ENCODE results near the gene PARK7.

Gene PARK7

DNA sequence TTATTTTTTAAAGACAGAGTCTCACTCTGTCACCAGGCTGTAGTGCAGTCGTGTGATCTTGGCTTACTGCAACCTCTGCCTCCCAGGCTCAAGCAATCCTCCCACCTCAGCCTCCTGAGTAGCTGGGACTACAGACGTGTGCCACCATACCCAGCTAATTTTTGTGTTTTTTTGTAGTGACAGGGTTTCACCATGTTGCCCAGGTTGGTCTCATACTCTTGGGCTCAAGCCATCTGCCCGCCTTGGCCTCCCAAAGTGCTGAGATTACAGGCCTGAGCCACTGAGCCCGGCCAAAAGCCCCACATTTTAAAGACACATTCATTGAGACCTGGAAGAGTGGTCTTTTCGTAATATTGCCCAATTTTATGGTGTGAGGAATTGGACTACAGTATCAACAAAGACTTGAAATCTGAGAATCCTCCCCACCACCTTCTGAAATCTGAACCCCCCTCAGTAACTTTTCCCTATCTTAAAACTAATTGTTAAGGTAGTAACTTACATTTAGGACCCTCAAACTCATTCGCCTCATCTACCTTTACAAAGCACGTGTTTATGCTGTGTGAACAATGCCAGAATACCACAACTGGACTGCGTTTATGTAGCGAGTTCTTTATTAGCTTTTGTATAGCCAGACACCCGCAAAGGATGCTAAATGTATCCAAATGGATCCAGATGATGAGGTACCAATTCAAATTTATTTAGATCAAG, 61.9 kb downstream of the PARK7 start:
- no peak for DNase-seq (ENCODE audit: low spot score)
- FAIRE-seq, result no peak

DNA sequence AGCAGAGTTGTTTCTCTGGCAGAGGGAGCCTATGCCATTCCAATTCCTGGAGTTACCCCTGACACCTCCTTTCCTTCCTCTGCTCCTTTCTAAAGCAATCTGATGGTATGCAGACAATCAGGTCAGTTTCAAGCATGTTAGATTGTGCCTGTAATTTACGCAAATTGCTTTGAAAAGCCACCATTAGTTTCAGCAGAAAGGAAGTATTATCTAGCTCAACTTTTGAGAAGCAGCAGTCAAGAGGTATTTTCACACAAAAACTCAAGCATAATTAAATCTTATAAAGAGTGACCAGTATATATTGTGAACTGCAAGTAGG, 62.4 kb downstream of the PARK7 start:
- FAIRE-seq (no peak), DNase-seq (ENCODE audit: low spot score) (no peak)

DNA sequence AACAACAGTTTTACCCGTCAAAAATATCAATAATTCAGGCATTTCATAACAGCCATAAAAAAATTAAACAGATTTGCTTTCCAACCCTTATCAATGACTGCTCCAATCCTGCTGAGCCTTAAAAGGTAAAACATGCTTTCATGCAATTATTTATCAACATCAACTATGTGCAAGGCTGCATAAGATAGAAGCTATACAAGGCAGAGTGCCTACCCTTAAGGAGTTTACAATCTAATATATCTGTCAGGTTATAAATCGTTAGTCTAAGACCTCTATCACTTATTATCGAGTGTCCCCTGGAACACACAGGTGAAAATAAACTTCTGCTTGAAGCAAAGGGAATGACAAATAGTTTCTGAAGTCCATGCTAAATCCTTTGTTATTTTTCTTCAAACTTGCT, 62.8 kb downstream of the PARK7 start:
- DNase-seq (ENCODE audit: low spot score) (no peak), FAIRE-seq (no peak)

DNA sequence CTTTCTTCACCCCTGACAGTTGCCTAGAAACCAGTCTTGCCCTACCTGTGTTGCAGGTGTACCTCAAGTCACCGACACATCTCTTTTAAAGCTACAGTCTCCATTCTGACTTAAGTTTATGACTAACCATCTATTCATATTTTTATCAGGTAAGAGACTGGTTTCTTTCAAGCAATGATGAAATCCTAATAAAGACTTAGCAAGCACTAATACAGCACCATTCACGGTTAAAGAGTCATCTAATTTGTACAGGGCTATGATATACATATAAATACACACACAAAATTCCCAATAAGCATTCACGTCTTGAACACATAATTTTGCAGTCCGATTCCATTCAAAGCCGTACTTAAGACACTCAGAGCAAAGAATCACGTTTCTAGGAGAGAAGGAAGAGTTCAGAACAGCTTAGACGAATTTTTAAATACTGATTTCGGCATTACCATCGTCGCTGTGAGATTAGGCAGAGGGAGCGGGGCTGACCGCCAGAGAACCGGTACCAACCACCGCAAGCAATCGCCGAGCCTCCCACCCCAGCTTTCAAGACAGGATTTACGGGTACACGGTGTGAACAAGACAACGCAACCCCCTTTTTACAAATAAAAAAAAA, 63.7 kb downstream of the PARK7 start:
- no peak for FAIRE-seq
- DNase-seq (ENCODE audit: low spot score), result no peak

DNA sequence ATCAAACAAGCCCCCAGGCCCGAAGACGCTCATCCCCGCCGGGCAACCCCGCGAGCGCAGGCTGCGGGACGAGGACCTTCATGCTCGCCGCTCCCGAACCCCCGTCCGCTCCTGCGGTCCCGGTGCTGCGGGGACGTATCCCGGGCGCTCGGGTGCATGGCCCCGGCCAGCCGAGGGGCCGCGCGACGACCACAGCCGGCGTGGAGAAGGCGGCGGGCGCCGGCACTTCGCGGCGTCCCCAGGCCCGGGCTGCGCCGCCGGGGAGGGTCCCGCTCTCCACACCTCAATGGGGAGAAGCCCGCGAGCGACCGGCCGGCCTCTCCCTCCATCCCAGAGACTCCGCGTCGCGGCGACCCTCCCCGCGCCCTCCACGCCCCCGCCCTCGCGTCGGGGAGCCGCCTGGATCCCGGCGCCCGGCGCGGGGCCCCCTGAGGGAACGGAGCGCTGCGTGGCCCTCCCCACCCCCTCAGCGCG, 64.2 kb downstream of the PARK7 start:
- DNase-seq (ENCODE audit: low spot score) (no peak), FAIRE-seq (no peak)

DNA sequence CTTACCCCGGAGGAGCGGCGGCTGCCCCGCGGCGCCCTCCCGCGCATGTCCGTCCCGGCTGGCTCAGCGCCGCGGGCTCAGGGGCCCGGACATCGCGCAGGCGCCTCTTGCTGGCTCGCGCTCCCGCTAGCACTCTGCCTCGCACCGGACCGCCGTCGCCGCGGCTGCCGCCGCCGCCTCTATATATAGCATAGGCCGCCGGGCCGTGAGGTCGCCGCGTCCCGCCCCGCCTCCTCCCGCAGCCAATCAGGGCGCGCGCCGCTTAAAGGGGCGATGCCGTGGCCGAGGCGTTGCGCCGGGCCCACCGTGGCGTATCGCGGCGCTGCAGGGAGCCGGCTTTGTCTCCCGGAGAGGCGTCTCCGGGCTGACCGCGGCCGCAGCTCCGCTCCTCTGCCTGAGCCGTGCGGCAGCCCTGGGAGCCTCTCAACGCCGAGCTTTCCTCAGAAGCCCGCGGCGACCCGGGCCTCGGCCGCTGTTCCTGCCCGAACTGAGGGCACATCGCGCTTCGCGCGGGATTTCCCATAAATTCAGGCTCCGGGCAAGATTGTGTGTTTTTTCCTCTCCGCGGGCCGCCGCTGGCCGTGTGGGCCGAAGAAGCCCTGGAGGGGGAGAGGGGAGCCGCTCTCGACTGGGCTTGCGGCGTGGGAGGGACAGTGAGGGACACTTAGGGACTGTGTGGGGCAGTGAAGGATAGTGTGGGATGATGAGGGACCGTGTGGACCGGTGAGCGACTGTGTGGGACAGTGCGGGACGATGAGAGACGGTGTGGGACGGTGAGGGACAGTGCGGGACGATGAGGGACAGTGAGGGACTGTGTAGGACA, 64.9 kb downstream of the PARK7 start, which contains the start of gene ERRFI1:
ERRFI1 (minus strand) TSS at position 157 of the 823 bp plus-strand sequence. CDS start 10,690 bp downstream, outside the sequence.
- DNase-seq (ENCODE audit: low spot score), result peak; percentile 91
- no peak for FAIRE-seq

DNA sequence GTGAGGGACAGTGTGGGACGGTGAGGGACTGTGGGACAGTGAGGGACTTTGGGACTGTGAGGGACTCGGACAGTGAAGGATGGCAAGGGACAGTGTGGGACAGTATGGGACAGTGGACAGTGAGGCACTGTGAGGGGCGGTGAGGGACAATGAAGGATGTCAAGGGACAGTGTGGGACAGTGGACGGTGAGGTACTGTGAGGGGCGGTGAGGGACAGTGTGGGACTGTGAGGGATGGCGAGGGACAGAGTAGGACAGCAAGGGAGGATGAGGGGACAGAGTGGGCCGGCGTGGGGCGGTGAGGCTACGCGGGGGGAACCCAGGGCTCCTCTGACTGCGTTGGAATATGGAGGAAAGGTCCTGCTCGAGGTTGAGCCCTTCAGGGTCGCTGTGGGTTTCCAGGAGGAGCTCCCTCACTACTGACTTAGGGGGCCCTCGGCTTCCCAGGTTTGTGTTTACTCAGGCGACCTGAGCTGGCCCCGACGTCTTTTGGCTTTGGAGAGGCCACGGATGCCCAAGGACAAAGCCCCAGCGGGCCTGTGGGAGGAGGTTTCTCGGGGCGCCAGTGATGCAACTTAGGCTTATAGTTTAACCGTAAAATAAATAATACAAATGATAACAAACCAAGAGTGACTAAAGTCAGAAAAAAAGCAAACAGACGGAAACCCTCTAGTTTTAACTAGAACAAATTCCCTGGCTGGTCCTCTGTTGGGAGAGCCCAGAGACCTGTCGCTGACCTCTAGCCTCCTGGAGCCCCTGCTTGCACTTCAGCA, 65.7 kb downstream of the PARK7 start:
- no peak for FAIRE-seq
- no peak for DNase-seq (ENCODE audit: low spot score)

DNA sequence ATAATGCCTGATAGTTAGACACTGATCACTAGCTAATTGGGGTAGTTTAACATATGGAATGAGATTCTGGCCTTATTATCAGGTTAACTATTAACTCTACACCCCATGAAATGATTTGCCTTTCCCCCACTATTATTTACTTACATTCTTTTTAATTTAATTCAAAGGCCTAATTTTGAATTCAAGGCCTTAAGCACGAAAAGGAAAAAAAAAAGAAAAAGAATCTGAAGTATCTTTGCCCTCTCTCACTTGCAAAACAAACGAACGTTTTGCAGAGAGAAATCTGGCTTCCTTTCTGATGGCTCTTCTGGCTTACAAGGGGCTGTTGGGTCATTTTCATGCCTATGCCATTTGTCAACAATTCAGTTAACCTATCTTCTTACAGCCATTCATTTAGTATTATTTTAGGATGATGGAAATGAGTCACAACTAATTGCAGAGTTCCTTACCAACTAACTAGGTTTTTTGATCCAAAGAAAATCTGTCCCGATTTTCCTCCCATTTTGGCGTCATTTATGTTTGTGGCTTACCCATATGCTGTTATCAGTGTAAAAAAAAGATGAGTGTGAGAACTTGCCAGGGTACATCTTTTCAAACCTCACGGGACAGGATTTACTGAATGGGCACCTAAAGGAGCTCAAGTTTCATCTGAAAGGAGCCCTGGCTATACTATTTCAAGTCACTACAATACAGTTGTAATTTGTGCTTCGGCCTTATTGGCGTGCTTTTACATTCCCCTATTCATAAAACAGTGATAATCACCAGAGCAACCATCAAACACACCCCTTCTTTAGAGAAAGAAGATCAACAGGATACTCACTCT, 66.4 kb downstream of the PARK7 start:
- DNase-seq (ENCODE audit: low spot score) (no peak), FAIRE-seq (no peak)

DNA sequence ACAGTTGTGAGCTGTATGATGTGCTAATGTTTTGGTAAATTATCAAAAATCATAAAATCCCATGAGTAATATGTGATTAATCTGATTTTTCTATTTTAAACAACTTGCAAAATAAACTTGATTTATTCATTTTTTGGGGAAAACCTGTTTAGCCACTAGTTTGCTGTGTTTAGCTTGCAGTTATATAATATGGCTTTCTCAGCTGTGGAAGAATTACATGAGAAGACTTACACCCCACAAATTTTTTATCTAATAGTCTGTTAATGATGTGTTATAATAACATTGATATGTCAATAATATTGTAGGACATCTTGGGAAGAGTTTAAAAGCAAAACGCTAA, 67.0 kb downstream of the PARK7 start:
- no peak for FAIRE-seq
- no peak for DNase-seq (ENCODE audit: low spot score)

DNA sequence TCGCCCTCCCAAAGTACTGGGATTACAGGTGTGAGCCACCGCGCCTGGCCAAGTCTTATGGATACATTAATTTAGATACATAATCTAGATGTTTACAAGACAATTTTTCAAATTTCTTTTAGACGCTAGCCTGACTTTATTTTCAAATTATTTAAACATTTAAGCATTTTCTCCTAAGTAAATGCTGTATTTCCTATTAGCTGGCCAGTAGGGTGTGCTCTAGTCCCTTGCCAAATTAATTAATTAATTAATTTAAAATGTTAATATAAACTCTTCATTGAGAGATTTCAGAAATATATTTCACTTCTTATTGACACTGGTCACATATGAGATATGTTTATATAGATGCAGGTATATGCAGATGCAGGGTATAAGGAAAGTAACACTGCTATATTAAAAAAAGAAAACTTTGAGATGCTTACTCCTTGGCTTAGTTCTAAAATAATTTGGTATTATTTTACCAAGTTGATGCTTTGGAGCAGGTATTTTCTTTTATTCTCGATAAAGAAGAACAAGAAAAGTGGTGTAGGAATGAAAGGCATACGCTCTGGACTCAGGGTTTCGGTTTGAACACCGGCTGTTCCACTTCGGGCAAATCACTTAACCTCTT, 69.8 kb downstream of the PARK7 start:
- DNase-seq (ENCODE audit: low spot score) (no peak), FAIRE-seq (no peak)

DNA sequence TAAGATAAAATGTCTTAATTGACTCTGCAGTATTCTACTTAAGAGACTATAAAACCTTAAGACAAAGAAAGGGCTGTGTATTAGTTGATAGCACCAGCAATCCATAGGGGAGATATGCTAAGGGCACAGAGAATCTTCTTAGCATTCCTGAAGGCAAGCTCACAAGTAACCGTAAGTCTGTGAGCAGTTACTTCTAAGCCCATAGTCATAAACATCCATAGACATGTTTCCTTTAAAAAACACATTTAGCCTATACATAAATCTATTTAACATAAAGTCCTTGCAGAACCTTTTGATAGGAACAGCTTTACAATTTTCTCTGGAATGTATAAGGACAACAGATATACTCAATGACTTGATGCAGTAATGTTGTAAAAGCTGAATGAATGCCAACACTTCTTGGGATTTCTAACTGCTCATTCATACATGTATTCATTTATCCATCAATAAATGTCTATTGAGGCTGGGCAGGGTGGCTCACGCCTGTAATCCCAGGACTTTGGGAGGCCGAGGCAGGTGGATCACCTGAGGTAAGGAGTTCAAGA, 70.9 kb downstream of the PARK7 start:
- FAIRE-seq (no peak), DNase-seq (ENCODE audit: low spot score) (no peak)

DNA sequence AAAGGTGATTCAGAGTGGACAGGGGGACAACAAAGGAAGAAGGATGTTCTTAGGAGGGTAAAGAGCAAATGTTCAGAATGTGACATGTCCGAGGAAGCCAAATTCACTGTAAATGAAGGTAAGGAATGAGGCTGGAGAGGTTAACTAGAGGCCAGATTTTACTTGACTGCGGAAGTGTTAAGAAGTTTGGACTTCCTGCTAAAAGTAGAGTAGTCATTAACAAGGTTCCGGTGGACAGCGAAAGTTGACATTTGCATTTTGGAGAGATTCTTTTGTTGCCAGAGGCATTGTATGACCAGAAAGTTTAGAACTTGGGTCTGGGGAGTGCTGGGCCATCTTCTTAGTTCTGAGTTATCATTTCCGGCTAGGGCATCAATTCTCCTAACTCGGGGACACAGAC, 71.8 kb downstream of the PARK7 start:
- DNase-seq (ENCODE audit: low spot score), result no peak
- FAIRE-seq, result no peak
